Neural cell (in vitro differentiated cells): ENCODE measurements around the gene CNIH3. TPM values are rescaled to one million over a fixed set of nuclear protein-coding genes. Genes with fewer than 3 reads are reported as not detected.

ENCODE experiments used
- H2AFZ ChIP-seq: fragments of 200-600, 300-800 bp; sonication (generic), shearing (Covaris generic); 2 replicates; pipeline ENCODE4 v1.6.0; 2014; ENCODE audit warnings: low read depth, mild to moderate bottlenecking, antibody characterized with exemption, low read length, moderate library complexity
- H3F3A ChIP-seq: fragments of 200-600 bp; shearing (Covaris generic); 2 replicates; pipeline ENCODE4 v1.6.1; 2016; ENCODE audit warnings: mild to moderate bottlenecking, moderate library complexity, mixed read lengths, antibody characterized with exemption, low read length; ENCODE audit not compliant: insufficient read depth, poor library complexity, severe bottlenecking
- H3K27ac ChIP-seq: fragments of 200-600, 300-800 bp; sonication (generic), shearing (Covaris generic); 2 replicates; pipeline ENCODE4 v1.5.1; 2014; ENCODE audit warnings: mild to moderate bottlenecking, low read length, moderate library complexity
- H3K27me3 ChIP-seq: fragments of 300-800, 200-600 bp; sonication (generic), shearing (Covaris generic); 2 replicates; pipeline ENCODE4 v1.6.0; 2014; ENCODE audit warnings: mild to moderate bottlenecking, low read depth, low read length, moderate library complexity; ENCODE audit not compliant: insufficient read depth
- H3K36me3 ChIP-seq: fragments of 300-800, 200-600 bp; sonication (generic), shearing (Covaris generic); 2 replicates; pipeline ENCODE4 v1.5.1; 2014; ENCODE audit warnings: mild to moderate bottlenecking, antibody characterized with exemption, low read length, moderate library complexity; ENCODE audit not compliant: insufficient read depth
- H3K4me2 ChIP-seq: fragments of 300-800, 200-600 bp; sonication (generic), shearing (Covaris generic); 2 replicates; pipeline ENCODE4 v1.6.0; 2014; ENCODE audit warnings: mild to moderate bottlenecking, low read length
- H3K4me3 ChIP-seq: fragments of 300-800, 200-600 bp; sonication (generic), shearing (Covaris generic); 2 replicates; pipeline ENCODE4 v1.5.1; 2014; ENCODE audit warnings: mild to moderate bottlenecking, low read length, moderate library complexity
- H3K79me2 ChIP-seq: fragments of 200-600 bp; shearing (Covaris generic); replicated peaks from 2 replicates; pipeline ENCODE4 v1.6.0; 2014; ENCODE audit warnings: mild to moderate bottlenecking, low read length, moderate library complexity; ENCODE audit not compliant: insufficient read depth
- H3K9ac ChIP-seq: fragments of 300-800, 200-600 bp; sonication (generic), shearing (Covaris generic); 2 replicates; pipeline ENCODE4 v1.6.1; 2016; ENCODE audit warnings: mild to moderate bottlenecking, low read length, mixed read lengths
- H3K9me2 ChIP-seq: fragments of 200-600 bp; shearing (Covaris generic); 2 replicates; pipeline ENCODE4 v1.6.1; 2016; ENCODE audit warnings: mild to moderate bottlenecking, low read length, mixed read lengths; ENCODE audit not compliant: insufficient read depth
- H3K9me3 ChIP-seq: fragments of 200-600, 300-800 bp; sonication (generic), shearing (Covaris generic); 2 replicates; pipeline ENCODE4 v1.6.1; 2016; ENCODE audit warnings: mild to moderate bottlenecking, mixed run types, low read length, moderate library complexity, mixed read lengths
- H4K20me1 ChIP-seq: fragments of 200-600 bp; shearing (Covaris generic); 2 replicates; pipeline ENCODE4 v1.6.1; 2016; ENCODE audit warnings: mild to moderate bottlenecking, mixed run types; ENCODE audit not compliant: insufficient read depth
- EP300 ChIP-seq: fragments of 450-650 bp; conservative IDR thresholded peaks from 2 replicates; pipeline ENCODE4 v1.6.1; 2014; ENCODE audit warnings: antibody characterized with exemption, mild to moderate bottlenecking, moderate library complexity; ENCODE audit not compliant: poor library complexity, severe bottlenecking
- EZH2 ChIP-seq: fragments of 200-600, 300-800 bp; shearing (Covaris generic), sonication (generic); IDR thresholded peaks from 2 replicates; pipeline ENCODE4 v1.6.1; 2014; ENCODE audit warnings: antibody characterized with exemption, low read length, borderline replicate concordance, mild to moderate bottlenecking; ENCODE audit not compliant: insufficient read depth, poor library complexity, severe bottlenecking
- MXI1 ChIP-seq: fragments of 450-650 bp; conservative IDR thresholded peaks from 2 replicates; pipeline ENCODE4 v1.6.1; 2014; ENCODE audit warnings: antibody characterized with exemption, mild to moderate bottlenecking; ENCODE audit not compliant: poor library complexity, severe bottlenecking
- POLR2AphosphoS5 ChIP-seq: IDR thresholded peaks from 2 replicates; pipeline ENCODE4 v1.6.1; 2012
- RAD21 ChIP-seq: fragments of 450-650 bp; conservative IDR thresholded peaks from 2 replicates; pipeline ENCODE4 v1.6.1; 2014; ENCODE audit warnings: antibody characterized with exemption, mild to moderate bottlenecking, moderate library complexity
- SMC3 ChIP-seq: fragments of 450-650 bp; conservative IDR thresholded peaks from 2 replicates; pipeline ENCODE4 v1.6.1; 2014; ENCODE audit warnings: antibody characterized with exemption, mild to moderate bottlenecking, moderate library complexity; ENCODE audit not compliant: poor library complexity
- TAF1 ChIP-seq: IDR thresholded peaks from 2 replicates; pipeline ENCODE4 v1.6.1; 2012; ENCODE audit warnings: low read depth
- polyA plus RNA-seq: library from polyadenylated mRNA; depleted of rRNA; stranded (reverse); fragments of >200 nt; gene quantifications from 2 replicates; pipeline ENCODE4 v1.2.3, GENCODE V29; 2014
- TF ChIP-seq, protein P1 (sequence below): fragments of 450-650 bp; IDR thresholded peaks from 2 replicates; pipeline ENCODE4 v1.5.1; 2014; ENCODE audit warnings: antibody characterized with exemption, mild to moderate bottlenecking, moderate library complexity; ENCODE audit not compliant: poor library complexity, severe bottlenecking
- TF ChIP-seq, protein P2 (sequence below): IDR thresholded peaks from 2 replicates; pipeline ENCODE4 v1.6.1; 2012; ENCODE audit warnings: borderline replicate concordance

The CNIH3 gene
- polyA plus RNA-seq, 1 donor from 2014 or later: 9.3 TPM

DNA sequence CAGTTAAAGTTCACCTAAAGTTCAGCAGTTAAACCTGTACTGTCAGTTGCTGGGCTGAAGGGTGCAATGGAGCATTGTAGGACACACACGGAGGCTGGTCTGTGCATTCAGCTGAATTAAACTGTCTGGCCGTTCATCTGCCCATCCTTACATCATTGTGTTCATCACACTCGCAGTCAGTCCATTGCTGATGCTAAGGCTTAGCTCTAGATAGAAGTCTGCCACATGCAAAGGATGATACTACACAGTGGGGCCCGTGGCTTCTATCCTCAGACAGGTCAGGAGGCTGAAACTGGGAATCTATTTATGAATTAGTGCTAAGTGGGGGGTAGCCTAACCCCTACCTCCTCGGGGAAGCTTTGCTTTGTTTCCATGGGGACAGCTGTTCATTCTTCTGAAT lies 60.4 kb downstream of the CNIH3 start:
- no peak for TF ChIP-seq POLR2AphosphoS5
- TF ChIP-seq SMC3: no peak
- TF ChIP-seq, protein P1, sequence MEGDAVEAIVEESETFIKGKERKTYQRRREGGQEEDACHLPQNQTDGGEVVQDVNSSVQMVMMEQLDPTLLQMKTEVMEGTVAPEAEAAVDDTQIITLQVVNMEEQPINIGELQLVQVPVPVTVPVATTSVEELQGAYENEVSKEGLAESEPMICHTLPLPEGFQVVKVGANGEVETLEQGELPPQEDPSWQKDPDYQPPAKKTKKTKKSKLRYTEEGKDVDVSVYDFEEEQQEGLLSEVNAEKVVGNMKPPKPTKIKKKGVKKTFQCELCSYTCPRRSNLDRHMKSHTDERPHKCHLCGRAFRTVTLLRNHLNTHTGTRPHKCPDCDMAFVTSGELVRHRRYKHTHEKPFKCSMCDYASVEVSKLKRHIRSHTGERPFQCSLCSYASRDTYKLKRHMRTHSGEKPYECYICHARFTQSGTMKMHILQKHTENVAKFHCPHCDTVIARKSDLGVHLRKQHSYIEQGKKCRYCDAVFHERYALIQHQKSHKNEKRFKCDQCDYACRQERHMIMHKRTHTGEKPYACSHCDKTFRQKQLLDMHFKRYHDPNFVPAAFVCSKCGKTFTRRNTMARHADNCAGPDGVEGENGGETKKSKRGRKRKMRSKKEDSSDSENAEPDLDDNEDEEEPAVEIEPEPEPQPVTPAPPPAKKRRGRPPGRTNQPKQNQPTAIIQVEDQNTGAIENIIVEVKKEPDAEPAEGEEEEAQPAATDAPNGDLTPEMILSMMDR: no peak
- TF ChIP-seq MXI1: no peak
- no peak for TF ChIP-seq EZH2
- TF ChIP-seq, protein P2, sequence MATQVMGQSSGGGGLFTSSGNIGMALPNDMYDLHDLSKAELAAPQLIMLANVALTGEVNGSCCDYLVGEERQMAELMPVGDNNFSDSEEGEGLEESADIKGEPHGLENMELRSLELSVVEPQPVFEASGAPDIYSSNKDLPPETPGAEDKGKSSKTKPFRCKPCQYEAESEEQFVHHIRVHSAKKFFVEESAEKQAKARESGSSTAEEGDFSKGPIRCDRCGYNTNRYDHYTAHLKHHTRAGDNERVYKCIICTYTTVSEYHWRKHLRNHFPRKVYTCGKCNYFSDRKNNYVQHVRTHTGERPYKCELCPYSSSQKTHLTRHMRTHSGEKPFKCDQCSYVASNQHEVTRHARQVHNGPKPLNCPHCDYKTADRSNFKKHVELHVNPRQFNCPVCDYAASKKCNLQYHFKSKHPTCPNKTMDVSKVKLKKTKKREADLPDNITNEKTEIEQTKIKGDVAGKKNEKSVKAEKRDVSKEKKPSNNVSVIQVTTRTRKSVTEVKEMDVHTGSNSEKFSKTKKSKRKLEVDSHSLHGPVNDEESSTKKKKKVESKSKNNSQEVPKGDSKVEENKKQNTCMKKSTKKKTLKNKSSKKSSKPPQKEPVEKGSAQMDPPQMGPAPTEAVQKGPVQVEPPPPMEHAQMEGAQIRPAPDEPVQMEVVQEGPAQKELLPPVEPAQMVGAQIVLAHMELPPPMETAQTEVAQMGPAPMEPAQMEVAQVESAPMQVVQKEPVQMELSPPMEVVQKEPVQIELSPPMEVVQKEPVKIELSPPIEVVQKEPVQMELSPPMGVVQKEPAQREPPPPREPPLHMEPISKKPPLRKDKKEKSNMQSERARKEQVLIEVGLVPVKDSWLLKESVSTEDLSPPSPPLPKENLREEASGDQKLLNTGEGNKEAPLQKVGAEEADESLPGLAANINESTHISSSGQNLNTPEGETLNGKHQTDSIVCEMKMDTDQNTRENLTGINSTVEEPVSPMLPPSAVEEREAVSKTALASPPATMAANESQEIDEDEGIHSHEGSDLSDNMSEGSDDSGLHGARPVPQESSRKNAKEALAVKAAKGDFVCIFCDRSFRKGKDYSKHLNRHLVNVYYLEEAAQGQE: no peak
- TF ChIP-seq TAF1: no peak
- TF ChIP-seq EP300: no peak
- TF ChIP-seq RAD21: no peak
- Histone ChIP-seq H3K27me3 (no peaks in the 10 kb centered on the region), H3K4me2 (no peak overlapping the region), H2AFZ (no peak overlapping the region), H3F3A (no peaks in the 10 kb centered on the region), H4K20me1 (no peaks in the 10 kb centered on the region), H3K4me3 (no peak overlapping the region), H3K9ac (no peak overlapping the region), H3K9me2 (no peaks in the 10 kb centered on the region), H3K36me3 (no peaks in the 10 kb centered on the region), H3K79me2 (no peaks in the 10 kb centered on the region), H3K9me3 (no peaks in the 10 kb centered on the region), H3K27ac (no peak overlapping the region)

GRCh38 chr1:224678168-224678567 lies 62.1 kb downstream of the CNIH3 start:
- H3K4me3 ChIP-seq: no peak overlapping the region
- no peak overlapping the region for H3K9ac ChIP-seq
- H3K9me2 ChIP-seq: no peaks in the 10 kb centered on the region
- H3K27me3 ChIP-seq: no peaks in the 10 kb centered on the region
- no peak overlapping the region for H2AFZ ChIP-seq
- no peak overlapping the region for H3K27ac ChIP-seq
- TF ChIP-seq POLR2AphosphoS5: no peak
- no peak for TF ChIP-seq EZH2
- H3F3A ChIP-seq: no peaks in the 10 kb centered on the region
- no peak overlapping the region for H3K4me2 ChIP-seq
- H4K20me1 ChIP-seq: no peaks in the 10 kb centered on the region
- no peaks in the 10 kb centered on the region for H3K9me3 ChIP-seq
- no peaks in the 10 kb centered on the region for H3K79me2 ChIP-seq
- H3K36me3 ChIP-seq: no peaks in the 10 kb centered on the region

DNA sequence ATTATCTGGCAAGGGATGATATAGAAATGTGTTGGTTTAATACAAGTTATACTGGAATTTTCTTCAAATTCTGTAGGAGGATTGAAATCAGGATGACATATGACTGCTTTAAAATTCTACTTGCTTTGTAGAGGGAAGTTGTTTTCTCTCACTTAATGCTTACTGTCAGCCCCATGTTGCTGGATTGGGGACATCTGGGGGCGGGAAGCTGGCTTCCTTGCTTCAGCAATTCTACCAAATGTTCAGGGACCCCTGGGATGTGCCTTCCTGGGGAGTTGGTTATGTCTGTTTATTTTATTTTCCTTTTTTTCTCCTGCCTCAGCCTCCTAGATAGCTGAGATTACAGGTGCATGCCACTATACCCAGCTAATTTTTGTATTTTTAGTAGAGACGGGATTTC lies 63.5 kb downstream of the CNIH3 start:
- H3K27me3 ChIP-seq: no peaks in the 10 kb centered on the region
- H3K36me3 ChIP-seq: no peaks in the 10 kb centered on the region
- H3K9ac ChIP-seq: no peak overlapping the region
- H3K9me2 ChIP-seq: no peaks in the 10 kb centered on the region
- no peaks in the 10 kb centered on the region for H3F3A ChIP-seq
- H3K9me3 ChIP-seq: no peaks in the 10 kb centered on the region
- H3K4me2 ChIP-seq: no peak overlapping the region
- no peak for TF ChIP-seq SMC3
- no peak for TF ChIP-seq POLR2AphosphoS5
- TF ChIP-seq, protein P2: no peak
- TF ChIP-seq, protein P1: no peak
- H3K27ac ChIP-seq: no peak overlapping the region
- H3K4me3 ChIP-seq: no peak overlapping the region
- H2AFZ ChIP-seq: no peak overlapping the region
- no peaks in the 10 kb centered on the region for H4K20me1 ChIP-seq
- no peaks in the 10 kb centered on the region for H3K79me2 ChIP-seq
